ENCODE data around the gene PXDN. TPM values are rescaled to one million over a fixed set of nuclear protein-coding genes. Genes with fewer than 3 reads are reported as not detected.
"Not testable (repeated sequence)": the region's sequence is repeated elsewhere in the genome, so short reads cannot be mapped to it uniquely, and the experiment has no call there.

PXDN gene
- total RNA-seq, 1 donor from 2014 or later, result 27.5 TPM

- DNase-seq (ENCODE audit: low spot score), result peak; percentile 38
- intact Hi-C loops (cut with DNase I), result no loop called here
These were observed 32.8 kb upstream of the PXDN start for GRCh38 chr2:1777156-1777555.

GRCh38 chr2:1775511-1776035 lies 31.3 kb upstream of the PXDN start:
- intact Hi-C loops (cut with DNase I), result no loop called here

GRCh38 chr2:1774929-1775328 lies 30.6 kb upstream of the PXDN start:
- intact Hi-C loops (cut with DNase I), result no loop called here
- DNase-seq (ENCODE audit: low spot score), result peak; percentile 14

More at GRCh38 chr2:1775511-1776035, 31.3 kb upstream of the PXDN start:
- peak; percentile 24 for DNase-seq (ENCODE audit: low spot score)

GRCh38 chr2:1773883-1774282 lies 29.6 kb upstream of the PXDN start:
- intact Hi-C loops (cut with DNase I), result no loop called here
- DNase-seq (ENCODE audit: low spot score), result peak; percentile 36

GRCh38 chr2:1772471-1773267 lies 28.4 kb upstream of the PXDN start:
- DNase-seq (ENCODE audit: low spot score), result peak; percentile 7
- intact Hi-C loops (cut with DNase I), result no loop called here

GRCh38 chr2:1771626-1772280 lies 27.4 kb upstream of the PXDN start:
- intact Hi-C loops (cut with DNase I), result no loop called here

GRCh38 chr2:1770566-1771380 lies 26.5 kb upstream of the PXDN start:
- intact Hi-C loops (cut with DNase I), result no loop called here
- peak; percentile 63 for DNase-seq (ENCODE audit: low spot score)

More at GRCh38 chr2:1771626-1772280, 27.4 kb upstream of the PXDN start:
- peak; percentile 60 for DNase-seq (ENCODE audit: low spot score)

- DNase-seq (ENCODE audit: low spot score), result peak; percentile 78
- intact Hi-C loops (cut with DNase I), result no loop called here
These were observed 25.5 kb upstream of the PXDN start for GRCh38 chr2:1769703-1770422.

GRCh38 chr2:1767939-1768691 lies 23.8 kb upstream of the PXDN start:
- intact Hi-C loops (cut with DNase I), result no loop called here
- DNase-seq (ENCODE audit: low spot score), result peak; percentile 49

- peak; percentile 72 for DNase-seq (ENCODE audit: low spot score)
- intact Hi-C loops (cut with DNase I), result no loop called here
These were observed 22.8 kb upstream of the PXDN start for GRCh38 chr2:1766851-1767811.

- DNase-seq (ENCODE audit: low spot score), result peak; percentile 69
- intact Hi-C loops (cut with DNase I), result no loop called here
These were observed 22.1 kb upstream of the PXDN start for GRCh38 chr2:1766425-1766824.

- DNase-seq (ENCODE audit: low spot score); intact Hi-C loops (cut with DNase I): not testable (repeated sequence)
These were observed 20.9 kb upstream of the PXDN start for GRCh38 chr2:1765201-1765600.

GRCh38 chr2:1759611-1759930 lies 15.3 kb upstream of the PXDN start:
- intact Hi-C loops (cut with DNase I), result no loop called here
- no peak for DNase-seq (ENCODE audit: low spot score)

- DNase-seq (ENCODE audit: low spot score), result peak; percentile 72
- intact Hi-C loops (cut with DNase I), result no loop called here
These were observed 14.7 kb upstream of the PXDN start for GRCh38 chr2:1758774-1759610.

GRCh38 chr2:1758171-1758570 lies 13.9 kb upstream of the PXDN start:
- intact Hi-C loops (cut with DNase I), result no loop called here
- DNase-seq (ENCODE audit: low spot score), result no peak

GRCh38 chr2:1757567-1757966 lies 13.3 kb upstream of the PXDN start:
- intact Hi-C loops (cut with DNase I), result no loop called here
- peak; percentile 20 for DNase-seq (ENCODE audit: low spot score)

- intact Hi-C loops (cut with DNase I), result not testable (repeated sequence)
- peak; percentile 61 for DNase-seq (ENCODE audit: low spot score)
These were observed 12.8 kb upstream of the PXDN start for GRCh38 chr2:1757146-1757545.
